Karpas-422 (cell line): ENCODE data around the gene DIP2B. TPM values are rescaled to one million over a fixed set of nuclear protein-coding genes. Genes with fewer than 3 reads are reported as not detected.

ENCODE experiments used
- DNase-seq: peaks from one replicate; pipeline ENCODE4 v3.0.0-alpha.2; 2015
- H2AFZ ChIP-seq: fragments of 200-600 bp; sonication (generic); 2 replicates; pipeline ENCODE4 v1.6.1; 2014; ENCODE audit warnings: antibody characterized with exemption, low read length, mixed read lengths
- H3K27ac ChIP-seq: fragments of 200-600 bp; sonication (generic); 2 replicates; pipeline ENCODE4 v1.5.1; 2014; ENCODE audit warnings: mild to moderate bottlenecking, low read length, moderate library complexity
- H3K27me3 ChIP-seq: fragments of 200-600 bp; sonication (generic); 2 replicates; pipeline ENCODE4 v1.6.1; 2014; ENCODE audit warnings: low read length, mixed read lengths
- H3K36me3 ChIP-seq: fragments of 200-600 bp; sonication (generic); 2 replicates; pipeline ENCODE4 v1.6.1; 2014; ENCODE audit warnings: low read length, mixed read lengths; ENCODE audit not compliant: insufficient read depth
- H3K4me1 ChIP-seq: fragments of 200-600 bp; sonication (generic); 2 replicates; pipeline ENCODE4 v1.6.1; 2014; ENCODE audit warnings: mild to moderate bottlenecking, low read length, mixed read lengths
- H3K4me2 ChIP-seq: fragments of 200-600 bp; sonication (generic); 2 replicates; pipeline ENCODE4 v1.6.1; 2014; ENCODE audit warnings: low read length, low read depth, mild to moderate bottlenecking; ENCODE audit not compliant: poor library complexity, severe bottlenecking
- H3K4me3 ChIP-seq: fragments of 200-600 bp; sonication (generic); 2 replicates; pipeline ENCODE4 v1.5.1; 2014; ENCODE audit warnings: mild to moderate bottlenecking, antibody characterized with exemption, low read length, mixed read lengths
- H3K79me2 ChIP-seq: fragments of 200-600 bp; sonication (generic); 2 replicates; pipeline ENCODE4 v1.6.1; 2014; ENCODE audit warnings: mild to moderate bottlenecking, low read length, mixed read lengths
- H3K9ac ChIP-seq: fragments of 200-600 bp; sonication (generic); 2 replicates; pipeline ENCODE4 v1.6.0; 2014; ENCODE audit warnings: low read length
- H3K9me2 ChIP-seq: fragments of 200-600 bp; sonication (generic), shearing (Covaris generic); replicated peaks from 2 replicates; pipeline ENCODE4 v1.6.0; 2014; ENCODE audit warnings: mild to moderate bottlenecking, low read length, moderate library complexity; ENCODE audit not compliant: insufficient read depth
- H3K9me3 ChIP-seq: fragments of 300-700, 200-600 bp; sonication (generic); 2 replicates; pipeline ENCODE4 v1.6.1; 2014; ENCODE audit warnings: low read length, mixed read lengths
- H4K20me1 ChIP-seq: fragments of 200-600 bp; sonication (generic); 2 replicates; pipeline ENCODE4 v1.6.1; 2014; ENCODE audit warnings: mild to moderate bottlenecking, antibody characterized with exemption, low read length, low read depth; ENCODE audit not compliant: insufficient read depth
- total RNA-seq: library from RNA; depleted of rRNA; stranded (reverse); fragments of >200 nt; shearing (Covaris generic); gene quantifications from 2 replicates; pipeline ENCODE4 v1.2.3, GENCODE V29; 2014; ENCODE audit warnings: low replicate concordance

Gene DIP2B
- total RNA-seq, 1 experiment from 2014 or later, result 37.5 TPM

GRCh38 chr12:50715174-50715573, 210.4 kb downstream of the DIP2B start:
- Histone ChIP-seq H3K79me2 (no peaks in the 10 kb centered on the region), H2AFZ (no peak overlapping the region), H3K27me3 (no peaks in the 10 kb centered on the region), H4K20me1 (no peaks in the 10 kb centered on the region), H3K9me3 (no peaks in the 10 kb centered on the region), H3K36me3 (peaks cover 29% of the 10 kb centered on the region; the same call in 1 of the 2 replicates), H3K4me3 (no peak overlapping the region), H3K4me1 (no peaks in the 10 kb centered on the region), H3K4me2 (no peak overlapping the region), H3K27ac (no peak overlapping the region), H3K9me2 (no peaks in the 10 kb centered on the region), H3K9ac (no peak overlapping the region)
- DNase-seq, result no peak

- no peaks in the 10 kb centered on the region for H3K9me3 ChIP-seq
- no peak overlapping the region for H3K9ac ChIP-seq
- H4K20me1 ChIP-seq, result no peaks in the 10 kb centered on the region
- DNase-seq, result no peak
- H3K36me3 ChIP-seq, result peaks cover 32% of the 10 kb centered on the region
- H3K4me2 ChIP-seq, result no peak overlapping the region
- no peaks in the 10 kb centered on the region for H3K79me2 ChIP-seq
- H3K4me1 ChIP-seq, result no peaks in the 10 kb centered on the region; the same call in 1 of the 2 replicates
- H2AFZ ChIP-seq, result no peak overlapping the region
- no peak overlapping the region for H3K4me3 ChIP-seq
- no peak overlapping the region for H3K27ac ChIP-seq
- no peaks in the 10 kb centered on the region for H3K27me3 ChIP-seq
- H3K9me2 ChIP-seq, result no peaks in the 10 kb centered on the region
These were observed 214.0 kb downstream of the DIP2B start for GRCh38 chr12:50718760-50719159.

GRCh38 chr12:50720085-50720484, 215.3 kb downstream of the DIP2B start:
- Histone ChIP-seq H3K27me3 (no peaks in the 10 kb centered on the region), H3K36me3 (peaks cover 37% of the 10 kb centered on the region), H3K79me2 (no peaks in the 10 kb centered on the region), H3K9me2 (no peaks in the 10 kb centered on the region), H3K9me3 (no peaks in the 10 kb centered on the region), H2AFZ (no peak overlapping the region), H3K4me2 (no peak overlapping the region), H3K4me1 (no peaks in the 10 kb centered on the region; the same call in 1 of the 2 replicates), H3K9ac (no peak overlapping the region), H3K4me3 (no peak overlapping the region), H4K20me1 (no peaks in the 10 kb centered on the region), H3K27ac (no peak overlapping the region)
- no peak for DNase-seq

GRCh38 chr12:50720501-50720900, 215.7 kb downstream of the DIP2B start:
- Histone ChIP-seq H4K20me1 (no peaks in the 10 kb centered on the region), H3K27ac (no peak overlapping the region), H3K79me2 (no peaks in the 10 kb centered on the region), H3K27me3 (no peaks in the 10 kb centered on the region), H3K4me1 (no peaks in the 10 kb centered on the region; the same call in 1 of the 2 replicates), H3K36me3 (peaks cover 33% of the 10 kb centered on the region), H3K9me2 (no peaks in the 10 kb centered on the region), H3K9me3 (no peaks in the 10 kb centered on the region), H3K9ac (no peak overlapping the region), H3K4me2 (no peak overlapping the region), H2AFZ (no peak overlapping the region), H3K4me3 (no peak overlapping the region)
- DNase-seq, result no peak

- H3K79me2 ChIP-seq, result no peaks in the 10 kb centered on the region
- no peaks in the 10 kb centered on the region; the same call in 1 of the 2 replicates for H3K4me1 ChIP-seq
- H4K20me1 ChIP-seq, result no peaks in the 10 kb centered on the region
- no peak overlapping the region for H3K4me3 ChIP-seq
- H3K9me2 ChIP-seq, result no peaks in the 10 kb centered on the region
- no peaks in the 10 kb centered on the region for H3K27me3 ChIP-seq
- no peaks in the 10 kb centered on the region for H3K9me3 ChIP-seq
- peaks cover 39% of the 10 kb centered on the region for H3K36me3 ChIP-seq
- no peak for DNase-seq
- no peak overlapping the region for H3K9ac ChIP-seq
- H3K27ac ChIP-seq, result no peak overlapping the region
- no peak overlapping the region for H2AFZ ChIP-seq
- H3K4me2 ChIP-seq, result no peak overlapping the region
These were observed 219.1 kb downstream of the DIP2B start for GRCh38 chr12:50723865-50724264.

GRCh38 chr12:50725011-50725942, 220.5 kb downstream of the DIP2B start:
- H3K36me3 ChIP-seq, result peaks cover 43% of the 10 kb centered on the region
- no peak overlapping the region for H3K9ac ChIP-seq
- H3K9me3 ChIP-seq, result no peaks in the 10 kb centered on the region
- no peak overlapping the region for H3K27ac ChIP-seq
- no peaks in the 10 kb centered on the region for H4K20me1 ChIP-seq
- no peaks in the 10 kb centered on the region for H3K9me2 ChIP-seq
- no peaks in the 10 kb centered on the region for H3K79me2 ChIP-seq
- no peak overlapping the region for H3K4me2 ChIP-seq
- H3K27me3 ChIP-seq, result no peaks in the 10 kb centered on the region
- H3K4me1 ChIP-seq, result no peaks in the 10 kb centered on the region; the same call in 1 of the 2 replicates
- H3K4me3 ChIP-seq, result no peak overlapping the region
- no peak overlapping the region for H2AFZ ChIP-seq
- DNase-seq, result no peak

GRCh38 chr12:50727466-50727865, 222.7 kb downstream of the DIP2B start:
- no peaks in the 10 kb centered on the region for H3K9me2 ChIP-seq
- no peak overlapping the region for H3K9ac ChIP-seq
- H3K4me3 ChIP-seq, result no peak overlapping the region
- H3K79me2 ChIP-seq, result no peaks in the 10 kb centered on the region
- H4K20me1 ChIP-seq, result no peaks in the 10 kb centered on the region
- H2AFZ ChIP-seq, result no peak overlapping the region
- no peak overlapping the region for H3K27ac ChIP-seq
- no peaks in the 10 kb centered on the region for H3K27me3 ChIP-seq
- no peaks in the 10 kb centered on the region for H3K9me3 ChIP-seq
- H3K4me2 ChIP-seq, result no peak overlapping the region
- H3K4me1 ChIP-seq, result no peaks in the 10 kb centered on the region; the same call in 1 of the 2 replicates
- H3K36me3 ChIP-seq, result peaks cover 43% of the 10 kb centered on the region
- DNase-seq, result no peak

- Histone ChIP-seq H3K79me2 (no peaks in the 10 kb centered on the region), H3K9me2 (no peaks in the 10 kb centered on the region), H3K36me3 (peaks cover 38% of the 10 kb centered on the region), H3K4me1 (no peaks in the 10 kb centered on the region), H3K27me3 (no peaks in the 10 kb centered on the region), H3K27ac (no peak overlapping the region), H4K20me1 (no peaks in the 10 kb centered on the region), H3K4me2 (no peak overlapping the region), H3K9ac (no peak overlapping the region), H3K9me3 (no peaks in the 10 kb centered on the region), H3K4me3 (no peak overlapping the region), H2AFZ (no peak overlapping the region)
- DNase-seq, result no peak
These were observed 223.6 kb downstream of the DIP2B start for GRCh38 chr12:50728417-50728816.
